Gastrocnemius medialis (tissue), 4 donors: ENCODE results near the gene ACAD11.

ENCODE experiments used
- POLR2A ChIP-seq, 2 donors: fragments of 450-650 bp; IDR thresholded peaks; one replicate each; pipeline ENCODE4 v1.6.1; 2017; ENCODE audit warnings: antibody characterized with exemption in 2 of 2, mild to moderate bottlenecking in 2 of 2, moderate library complexity in 2 of 2
- TF ChIP-seq, protein P1 (sequence below), 5 experiments: fragments of 450-650 bp in 3 of 5; fragments of 200-600 bp in 2 of 5; sonication (generic) in 2 of 5; IDR thresholded peaks in 4 of 5; conservative IDR thresholded peaks in 1 of 5; 1 replicate in 4 of 5; 2 replicates in 1 of 5; pipeline ENCODE4 v1.5.1; 2016 to 2019; ENCODE audit warnings: antibody characterized with exemption in 5 of 5, mild to moderate bottlenecking in 3 of 5, moderate library complexity in 3 of 5

DNA sequence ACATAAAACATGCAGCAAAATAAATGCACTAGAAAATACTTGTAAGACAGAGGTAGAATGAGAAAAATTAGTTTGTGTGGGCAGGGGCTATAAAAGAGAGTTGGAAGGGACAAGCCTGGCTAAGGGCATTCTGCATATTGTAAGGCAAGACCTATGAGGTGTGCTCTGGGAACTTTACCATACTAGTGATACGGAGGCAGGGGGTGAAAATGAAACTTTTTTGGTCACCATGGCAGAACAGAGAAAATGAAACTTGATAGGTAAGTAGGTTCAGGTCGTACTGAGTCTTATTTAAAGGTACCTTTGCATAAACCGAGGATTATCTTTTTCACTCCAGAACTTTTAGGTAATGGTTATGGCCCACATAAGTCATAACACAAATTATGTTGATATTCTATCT is 137.3 kb downstream of the ACAD11 start:
- TF ChIP-seq, protein P1, sequence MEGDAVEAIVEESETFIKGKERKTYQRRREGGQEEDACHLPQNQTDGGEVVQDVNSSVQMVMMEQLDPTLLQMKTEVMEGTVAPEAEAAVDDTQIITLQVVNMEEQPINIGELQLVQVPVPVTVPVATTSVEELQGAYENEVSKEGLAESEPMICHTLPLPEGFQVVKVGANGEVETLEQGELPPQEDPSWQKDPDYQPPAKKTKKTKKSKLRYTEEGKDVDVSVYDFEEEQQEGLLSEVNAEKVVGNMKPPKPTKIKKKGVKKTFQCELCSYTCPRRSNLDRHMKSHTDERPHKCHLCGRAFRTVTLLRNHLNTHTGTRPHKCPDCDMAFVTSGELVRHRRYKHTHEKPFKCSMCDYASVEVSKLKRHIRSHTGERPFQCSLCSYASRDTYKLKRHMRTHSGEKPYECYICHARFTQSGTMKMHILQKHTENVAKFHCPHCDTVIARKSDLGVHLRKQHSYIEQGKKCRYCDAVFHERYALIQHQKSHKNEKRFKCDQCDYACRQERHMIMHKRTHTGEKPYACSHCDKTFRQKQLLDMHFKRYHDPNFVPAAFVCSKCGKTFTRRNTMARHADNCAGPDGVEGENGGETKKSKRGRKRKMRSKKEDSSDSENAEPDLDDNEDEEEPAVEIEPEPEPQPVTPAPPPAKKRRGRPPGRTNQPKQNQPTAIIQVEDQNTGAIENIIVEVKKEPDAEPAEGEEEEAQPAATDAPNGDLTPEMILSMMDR (IDR thresholded peaks at IDR 0.05 in 4 of 5, conservative IDR thresholded peaks at IDR 0.05 in 1 of 5) = no peak
- TF ChIP-seq POLR2A (IDR thresholded peaks at IDR 0.05) = no peak
